ENCODE measurements around the gene DGKH. TPM values are rescaled to one million over a fixed set of nuclear protein-coding genes. Genes with fewer than 3 reads are reported as not detected.

The DGKH gene
- total and polyA plus RNA-seq, 2 of the 13 experiments (the other 11 are each of a cell fraction or from before 2014, with no cell fraction given) = 0.01 to 0.13 TPM

DNA sequence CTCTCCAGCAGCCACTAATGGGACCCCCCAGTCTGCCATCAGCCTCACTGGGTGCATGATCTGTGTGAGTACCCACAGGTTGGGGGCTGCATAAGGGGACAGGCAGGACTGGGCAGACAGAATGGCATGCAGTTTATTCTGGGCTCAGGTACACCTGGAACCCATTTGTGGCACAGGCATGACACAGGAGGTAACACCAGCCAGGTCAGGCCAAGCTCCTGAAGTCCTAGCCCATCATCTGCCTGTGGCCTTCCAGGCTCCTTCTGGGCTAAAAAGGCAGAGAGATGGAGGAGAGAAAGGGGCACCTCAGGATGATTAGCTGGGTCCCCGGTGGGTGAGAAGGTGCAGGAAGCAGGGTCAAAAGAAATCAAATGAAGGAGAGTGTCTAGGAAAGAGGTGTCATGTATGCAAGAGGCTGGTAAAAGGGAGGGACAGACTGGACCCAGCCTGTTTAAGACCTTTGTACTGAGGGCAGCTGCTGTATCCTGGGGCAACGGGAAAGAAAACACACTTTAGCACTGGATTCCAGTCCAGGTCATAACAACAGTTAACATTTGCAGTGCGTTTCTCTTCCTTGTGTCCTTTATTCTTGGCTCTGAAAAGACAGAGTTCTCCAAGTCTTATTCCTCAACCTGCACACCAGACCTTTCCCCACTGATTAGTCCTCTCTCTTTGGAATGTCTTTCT, 20.2 kb upstream of the DGKH start (continued):
- 0 out of 2 replicates have a peak, but pooled peaks have one; percentile 30 for TF ChIP-seq ZNF609 (CRISPR knock-in tag; IDR thresholded peaks at IDR 0.05; ENCODE audit: borderline replicate concordance)
- no peak for TF ChIP-seq PCBP1 (IDR thresholded peaks at IDR 0.05; ENCODE audit: borderline replicate concordance, low read depth, low read length)
- TF ChIP-seq MED8 (CRISPR knock-in tag; IDR thresholded peaks at IDR 0.05; ENCODE audit: insufficient replicate concordance) = no peak
- no peak for TF ChIP-seq ZNF549 (CRISPR knock-in tag; IDR thresholded peaks at IDR 0.05)
- no peak for TF ChIP-seq RNF2 (conservative IDR thresholded peaks at IDR 0.05; ENCODE audit: low read depth)
- TF ChIP-seq ZBTB7B (CRISPR knock-in tag; IDR thresholded peaks at IDR 0.05) = no peak
- no peak for TF ChIP-seq TFE3 (CRISPR knock-in tag; IDR thresholded peaks at IDR 0.05)
- TF ChIP-seq ZSCAN21 (CRISPR knock-in tag; IDR thresholded peaks at IDR 0.05; ENCODE audit: borderline replicate concordance) = no peak
- TF ChIP-seq HNF4G (IDR thresholded peaks at IDR 0.05; ENCODE audit: borderline replicate concordance, low read depth, low read length) = peak; percentile 85
- TF ChIP-seq HNF4G (CRISPR knock-in tag; IDR thresholded peaks at IDR 0.05; ENCODE audit: borderline replicate concordance, low read depth) = peak; percentile 53; the same call in 1 of the 2 replicates
- no peak for TF ChIP-seq RAD21 (CRISPR knock-in tag; IDR thresholded peaks at IDR 0.05)
- TF ChIP-seq, protein P1, sequence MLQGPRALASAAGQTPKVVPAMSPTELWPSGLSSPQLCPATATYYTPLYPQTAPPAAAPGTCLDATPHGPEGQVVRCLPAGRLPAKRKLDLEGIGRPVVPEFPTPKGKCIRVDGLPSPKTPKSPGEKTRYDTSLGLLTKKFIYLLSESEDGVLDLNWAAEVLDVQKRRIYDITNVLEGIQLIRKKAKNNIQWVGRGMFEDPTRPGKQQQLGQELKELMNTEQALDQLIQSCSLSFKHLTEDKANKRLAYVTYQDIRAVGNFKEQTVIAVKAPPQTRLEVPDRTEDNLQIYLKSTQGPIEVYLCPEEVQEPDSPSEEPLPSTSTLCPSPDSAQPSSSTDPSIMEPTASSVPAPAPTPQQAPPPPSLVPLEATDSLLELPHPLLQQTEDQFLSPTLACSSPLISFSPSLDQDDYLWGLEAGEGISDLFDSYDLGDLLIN (CRISPR knock-in tag; IDR thresholded peaks at IDR 0.05; ENCODE audit: borderline replicate concordance) = no peak
- no peak for TF ChIP-seq ZNF713 (CRISPR knock-in tag; IDR thresholded peaks at IDR 0.05)
- TF ChIP-seq NFIB (CRISPR knock-in tag; IDR thresholded peaks at IDR 0.05; ENCODE audit: borderline replicate concordance) = no peak
- TF ChIP-seq, protein P2, sequence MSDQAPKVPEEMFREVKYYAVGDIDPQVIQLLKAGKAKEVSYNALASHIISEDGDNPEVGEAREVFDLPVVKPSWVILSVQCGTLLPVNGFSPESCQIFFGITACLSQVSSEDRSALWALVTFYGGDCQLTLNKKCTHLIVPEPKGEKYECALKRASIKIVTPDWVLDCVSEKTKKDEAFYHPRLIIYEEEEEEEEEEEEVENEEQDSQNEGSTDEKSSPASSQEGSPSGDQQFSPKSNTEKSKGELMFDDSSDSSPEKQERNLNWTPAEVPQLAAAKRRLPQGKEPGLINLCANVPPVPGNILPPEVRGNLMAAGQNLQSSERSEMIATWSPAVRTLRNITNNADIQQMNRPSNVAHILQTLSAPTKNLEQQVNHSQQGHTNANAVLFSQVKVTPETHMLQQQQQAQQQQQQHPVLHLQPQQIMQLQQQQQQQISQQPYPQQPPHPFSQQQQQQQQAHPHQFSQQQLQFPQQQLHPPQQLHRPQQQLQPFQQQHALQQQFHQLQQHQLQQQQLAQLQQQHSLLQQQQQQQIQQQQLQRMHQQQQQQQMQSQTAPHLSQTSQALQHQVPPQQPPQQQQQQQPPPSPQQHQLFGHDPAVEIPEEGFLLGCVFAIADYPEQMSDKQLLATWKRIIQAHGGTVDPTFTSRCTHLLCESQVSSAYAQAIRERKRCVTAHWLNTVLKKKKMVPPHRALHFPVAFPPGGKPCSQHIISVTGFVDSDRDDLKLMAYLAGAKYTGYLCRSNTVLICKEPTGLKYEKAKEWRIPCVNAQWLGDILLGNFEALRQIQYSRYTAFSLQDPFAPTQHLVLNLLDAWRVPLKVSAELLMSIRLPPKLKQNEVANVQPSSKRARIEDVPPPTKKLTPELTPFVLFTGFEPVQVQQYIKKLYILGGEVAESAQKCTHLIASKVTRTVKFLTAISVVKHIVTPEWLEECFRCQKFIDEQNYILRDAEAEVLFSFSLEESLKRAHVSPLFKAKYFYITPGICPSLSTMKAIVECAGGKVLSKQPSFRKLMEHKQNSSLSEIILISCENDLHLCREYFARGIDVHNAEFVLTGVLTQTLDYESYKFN (CRISPR knock-in tag; conservative IDR thresholded peaks at IDR 0.05) = peak; percentile 82
- no peak for TF ChIP-seq ZNF570 (CRISPR knock-in tag; IDR thresholded peaks at IDR 0.05; ENCODE audit: borderline replicate concordance)
- TF ChIP-seq SKI (IDR thresholded peaks at IDR 0.05; ENCODE audit: partially characterized antibody) = peak; percentile 28
- TF ChIP-seq ZNF672 (CRISPR knock-in tag; IDR thresholded peaks at IDR 0.05) = no peak
- no peak for TF ChIP-seq ZNF383 (CRISPR knock-in tag; IDR thresholded peaks at IDR 0.05; ENCODE audit: borderline replicate concordance)
